A375 (cell line): ENCODE measurements around the gene MFSD11. TPM values are rescaled to one million over a fixed set of nuclear protein-coding genes. Genes with fewer than 3 reads are reported as not detected.
A peak's percentile ranks its signal among the peaks of the same experiment; 100 is the strongest.

ENCODE experiments used
- small RNA-seq: library from RNA; depleted of rRNA; stranded (forward); fragments of <200 nt; gene quantifications from one replicate; pipeline ENCODE3, GENCODE V24; 2014
- total RNA-seq: library from RNA; depleted of rRNA; stranded (reverse); fragments of >200 nt; shearing (Covaris generic); gene quantifications from 2 replicates; pipeline ENCODE4 v1.2.3, GENCODE V29; 2014; rRNA removed

The MFSD11 gene
- total RNA-seq = 10.0 and 14.7 TPM in 2 replicates

GRCh38 chr17:76737676-76738467 lies at the start of gene MFSD11:
Gene MFSD11 (plus strand): TSS chr17:76738119. CDS start chr17:76738353, 234 bp downstream.

GRCh38 chr17:76710863-76711611 lies 26.9 kb upstream of the MFSD11 start, which contains the start of gene MXRA7:
Gene MXRA7 (minus strand): TSS chr17:76710965. CDS start chr17:76710946, 19 bp downstream.

DNA sequence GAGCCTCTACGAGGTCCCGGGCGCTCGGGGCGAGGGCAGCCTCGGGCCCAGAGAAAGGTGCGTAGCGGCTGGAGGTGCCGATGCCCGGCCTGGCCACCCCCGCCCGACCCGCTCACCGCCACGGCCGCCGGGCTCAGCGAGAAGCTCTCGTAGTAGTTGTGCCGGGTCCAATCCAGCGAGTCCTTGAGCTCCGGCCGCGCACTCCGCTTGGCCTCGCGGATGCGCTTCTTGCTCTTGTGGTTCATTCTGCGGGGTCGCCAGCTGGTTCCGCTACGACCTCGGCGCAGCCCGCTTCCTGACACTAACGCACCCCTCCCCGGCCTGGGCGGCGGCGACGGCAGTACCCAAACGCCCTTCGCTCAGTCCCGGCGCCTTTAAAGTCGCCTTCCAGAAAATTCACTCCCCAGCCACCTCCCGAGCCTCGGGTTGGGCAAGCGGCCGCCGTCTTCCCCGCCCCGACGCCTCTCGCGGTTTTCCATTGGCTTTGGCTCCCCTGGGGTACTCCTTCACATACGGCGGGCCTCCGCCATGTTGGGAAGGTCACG lies 11.6 kb upstream of the MFSD11 start, which contains the start of gene JMJD6:
TSS of gene JMJD6 (minus strand) at position 376 of the 545 bp plus-strand sequence. CDS start at position 245, 131 bp downstream.

GRCh38 chr17:76726776-76727718 lies 10.9 kb upstream of the MFSD11 start, which contains the start of gene METTL23:
Gene METTL23 (plus strand): TSS chr17:76726839. CDS start chr17:76729711, 2,872 bp downstream.

GRCh38 chr17:76737082-76737675 lies 740 bp upstream of the MFSD11 start, which contains the start of gene SRSF2:
Gene SRSF2 (minus strand): TSS chr17:76737331. CDS start chr17:76737160, 171 bp downstream.

Small RNAs within 50 kb of the gene (small RNA-seq; reads per million reads assigned to genes)
- gene AC005837.3 (not detected), gene RF02271 (not detected), gene RNU6-97P (not detected), gene RNY4P36 (0.46 reads per million, percentile 17 among the genes with 10 or more reads in this experiment)

Other genes with a start within 250 kb of the MFSD11 start
- gene RHBDF2, start 236.7 kb upstream of the MFSD11 start, total RNA-seq = 12.6 and 14.4 TPM in 2 replicates
- 2.4 TPM in 1 of 2 replicates, not detected in the other for gene CYGB, start 200.4 kb upstream of the MFSD11 start, total RNA-seq
- 0.24 TPM in 1 of 2 replicates, not detected in the other for gene PRCD, start 198.1 kb upstream of the MFSD11 start, total RNA-seq
- gene ST6GALNAC2, start 152.3 kb upstream of the MFSD11 start, total RNA-seq = 2.8 and 6.1 TPM in 2 replicates
- not detected in 2 replicates for gene ST6GALNAC1, start 94.4 kb upstream of the MFSD11 start, total RNA-seq
- gene MXRA7, start 27.2 kb upstream of the MFSD11 start, total RNA-seq = 49.4 and 57.9 TPM in 2 replicates
- 31.8 and 33.3 TPM in 2 replicates for gene JMJD6, start 11.5 kb upstream of the MFSD11 start, total RNA-seq
- 37.5 and 40.5 TPM in 2 replicates for gene METTL23, start 11.3 kb upstream of the MFSD11 start, total RNA-seq
- 460 and 490 TPM in 2 replicates for gene SRSF2, start 788 bp upstream of the MFSD11 start, total RNA-seq
- 9.9 and 15.8 TPM in 2 replicates for gene MGAT5B, start 130.3 kb downstream of the MFSD11 start, total RNA-seq